Measurements from ENCODE around the gene LNP1. TPM values are rescaled to one million over a fixed set of nuclear protein-coding genes. Genes with fewer than 3 reads are reported as not detected.

The LNP1 gene
- total and polyA plus RNA-seq, 2 donors (not counting 1 experiment from before 2014, with no cell fraction given) = 3.1 to 3.5 TPM

- H3K27ac ChIP-seq (ENCODE audit: insufficient read depth, low read length) = no peak overlapping the region
- no peaks in the 10 kb centered on the region for H4K20me1 ChIP-seq (ENCODE audit: control insufficient read depth, extremely low read depth, insufficient read depth, low read length)
- no peaks in the 10 kb centered on the region for H3K79me2 ChIP-seq (ENCODE audit: control insufficient read depth, insufficient read depth, low read length)
- peaks cover 5% of the 10 kb centered on the region for H3K27me3 ChIP-seq (ENCODE audit: control insufficient read depth, insufficient read depth, low read length)
- H3K9ac ChIP-seq (ENCODE audit: insufficient read depth, low read length) = no peak overlapping the region
- H3K4me3 ChIP-seq (replicated peaks in 1 of 4; ENCODE audit: control extremely low read depth in 1 of 4, insufficient read depth in 1 of 4, low read depth in 3 of 4, low read length in 4 of 4) = no peak overlapping the region
- no peak for TF ChIP-seq EZH2 (IDR thresholded peaks at IDR 0.05; ENCODE audit: low read length, missing control alignments)
- no peak for TF ChIP-seq CTCF (conservative IDR thresholded peaks at IDR 0.05 in 1 of 2, IDR thresholded peaks at IDR 0.05 in 1 of 2; ENCODE audit: low read depth in 1 of 2, low read length in 2 of 2)
- H3K4me1 ChIP-seq (ENCODE audit: control insufficient read depth, extremely low read depth, insufficient read depth, low read length) = no peaks in the 10 kb centered on the region
- no peak for DNase-seq (ENCODE audit: low read depth in 2 of 2)
- H3K36me3 ChIP-seq (ENCODE audit: control insufficient read depth, insufficient read depth, low read length) = no peaks in the 10 kb centered on the region
- no peak overlapping the region for H3K4me2 ChIP-seq (ENCODE audit: extremely low read depth, insufficient read depth, low read length)
- H2AFZ ChIP-seq (ENCODE audit: low read length) = no peak overlapping the region
- H3K9me3 ChIP-seq (ENCODE audit: control insufficient read depth, insufficient read depth, low read depth, low read length) = no peaks in the 10 kb centered on the region
Observed at GRCh38 chr3:100480081-100480480, 78.7 kb downstream of the LNP1 start.

- Histone ChIP-seq H3K4me2 (ENCODE audit: extremely low read depth, insufficient read depth, low read length) (no peak overlapping the region), H2AFZ (ENCODE audit: low read length) (no peak overlapping the region), H3K36me3 (ENCODE audit: control insufficient read depth, insufficient read depth, low read length) (no peaks in the 10 kb centered on the region), H3K4me1 (ENCODE audit: control insufficient read depth, extremely low read depth, insufficient read depth, low read length) (no peaks in the 10 kb centered on the region), H3K79me2 (ENCODE audit: control insufficient read depth, insufficient read depth, low read length) (no peaks in the 10 kb centered on the region), H3K27me3 (ENCODE audit: control insufficient read depth, insufficient read depth, low read length) (peaks cover 5% of the 10 kb centered on the region), H3K4me3 (replicated peaks in 1 of 4; ENCODE audit: control extremely low read depth in 1 of 4, insufficient read depth in 1 of 4, low read depth in 3 of 4, low read length in 4 of 4) (no peak overlapping the region), H3K27ac (ENCODE audit: insufficient read depth, low read length) (no peak overlapping the region), H3K9me3 (ENCODE audit: control insufficient read depth, insufficient read depth, low read depth, low read length) (no peaks in the 10 kb centered on the region), H4K20me1 (ENCODE audit: control insufficient read depth, extremely low read depth, insufficient read depth, low read length) (no peaks in the 10 kb centered on the region), H3K9ac (ENCODE audit: insufficient read depth, low read length) (no peak overlapping the region)
- DNase-seq (ENCODE audit: low read depth in 2 of 2) = no peak
- TF ChIP-seq CTCF (conservative IDR thresholded peaks at IDR 0.05 in 1 of 2, IDR thresholded peaks at IDR 0.05 in 1 of 2; ENCODE audit: low read depth in 1 of 2, low read length in 2 of 2) (no peak), EZH2 (IDR thresholded peaks at IDR 0.05; ENCODE audit: low read length, missing control alignments) (no peak)
Observed at GRCh38 chr3:100482176-100482575, 80.8 kb downstream of the LNP1 start.

- H2AFZ ChIP-seq (ENCODE audit: low read length) = no peak overlapping the region
- H3K27ac ChIP-seq (ENCODE audit: insufficient read depth, low read length) = no peak overlapping the region
- H3K9me3 ChIP-seq (ENCODE audit: control insufficient read depth, insufficient read depth, low read depth, low read length) = no peaks in the 10 kb centered on the region
- no peak overlapping the region for H3K9ac ChIP-seq (ENCODE audit: insufficient read depth, low read length)
- no peak overlapping the region for H3K4me2 ChIP-seq (ENCODE audit: extremely low read depth, insufficient read depth, low read length)
- H3K4me1 ChIP-seq (ENCODE audit: control insufficient read depth, extremely low read depth, insufficient read depth, low read length) = no peaks in the 10 kb centered on the region
- TF ChIP-seq CTCF (conservative IDR thresholded peaks at IDR 0.05 in 1 of 2, IDR thresholded peaks at IDR 0.05 in 1 of 2; ENCODE audit: low read depth in 1 of 2, low read length in 2 of 2) (no peak), EZH2 (IDR thresholded peaks at IDR 0.05; ENCODE audit: low read length, missing control alignments) (no peak)
- no peaks in the 10 kb centered on the region for H3K36me3 ChIP-seq (ENCODE audit: control insufficient read depth, insufficient read depth, low read length)
- no peaks in the 10 kb centered on the region for H3K79me2 ChIP-seq (ENCODE audit: control insufficient read depth, insufficient read depth, low read length)
- H3K27me3 ChIP-seq (ENCODE audit: control insufficient read depth, insufficient read depth, low read length) = peaks cover 5% of the 10 kb centered on the region
- no peak for DNase-seq (ENCODE audit: low read depth in 2 of 2)
- H4K20me1 ChIP-seq (ENCODE audit: control insufficient read depth, extremely low read depth, insufficient read depth, low read length) = no peaks in the 10 kb centered on the region
- H3K4me3 ChIP-seq (replicated peaks in 1 of 4; ENCODE audit: control extremely low read depth in 1 of 4, insufficient read depth in 1 of 4, low read depth in 3 of 4, low read length in 4 of 4) = no peak overlapping the region
Observed at GRCh38 chr3:100483529-100483928, 82.2 kb downstream of the LNP1 start.

All from fibroblast of lung (primary cell).